AG04450 (cell line): ENCODE data around the gene MEI1. TPM values are rescaled to one million over a fixed set of nuclear protein-coding genes. Genes with fewer than 3 reads are reported as not detected.

ENCODE experiments used
- CTCF ChIA-PET: fragments of 300-600, 350-600 bp; formaldehyde crosslinking; extraction: SDS; loops from one replicate; lab custom pipeline; 2022; ENCODE audit warnings: antibody characterized with exemption, inconsistent platforms; lab: Charles Lee
- POLR2A ChIA-PET: fragments of 350-600 bp; formaldehyde crosslinking; extraction: SDS; loops from one replicate; lab custom pipeline; 2021; ENCODE audit warnings: antibody characterized with exemption, inconsistent platforms; lab: Yijun Ruan, JAX
- DNase-seq: peaks from one replicate; pipeline ENCODE4 v3.0.0-alpha.2; 2011; ENCODE audit warnings: low read depth, low spot score
- H3K27ac ChIP-seq: one replicate; pipeline ENCODE4 v1.5.1; 2012; ENCODE audit warnings: low read depth, low read length, control low read depth
- H3K27me3 ChIP-seq: one replicate; pipeline ENCODE4 v1.6.0; 2012; ENCODE audit warnings: low read length; ENCODE audit not compliant: control insufficient read depth, insufficient read depth
- H3K4me3 ChIP-seq: 2 replicates; pipeline ENCODE4 v1.5.1; 2011; ENCODE audit warnings: mild to moderate bottlenecking, low read depth, low read length, control low read depth
- H3K9me3 ChIP-seq: 2 replicates; pipeline ENCODE4 v1.5.1; 2012; ENCODE audit warnings: low read length; ENCODE audit not compliant: control insufficient read depth, insufficient read depth
- polyA plus RNA-seq: library from polyadenylated mRNA; depleted of rRNA; stranded (reverse); fragments of >200 nt; gene quantifications from 2 replicates; pipeline ENCODE4 v1.2.3, GENCODE V29; 2011
- TF ChIP-seq, protein P1 (sequence below): IDR thresholded peaks from 2 replicates; pipeline ENCODE4 v1.5.1; 2011; ENCODE audit warnings: low read depth, low read length, control low read depth, inconsistent platforms

MEI1 gene
- polyA plus RNA-seq, 1 experiment, result 0.22 TPM

DNA sequence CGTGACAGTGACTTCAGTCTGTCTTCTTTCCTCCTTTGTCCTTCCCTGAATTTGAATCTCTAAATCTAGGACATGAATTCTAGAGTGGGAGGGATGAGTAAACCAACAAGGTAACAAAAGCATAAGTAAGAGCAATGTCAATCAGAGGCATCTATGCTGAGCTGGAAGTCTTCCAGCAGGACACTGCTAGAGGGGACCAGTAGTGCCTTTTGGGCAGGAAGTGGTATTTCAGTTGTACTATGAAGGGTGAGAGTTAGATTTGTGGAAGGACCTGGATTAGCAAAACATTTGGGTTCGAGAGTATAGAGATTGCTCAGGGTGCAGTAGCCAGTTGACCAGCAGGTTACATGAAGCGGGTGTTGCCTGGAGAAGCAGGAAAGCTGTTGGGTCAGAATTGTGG is 40.3 kb downstream of the MEI1 start:
- no peak for DNase-seq
- H3K27me3 ChIP-seq, result peaks cover 9% of the 10 kb centered on the region
- no peaks in the 10 kb centered on the region for H3K9me3 ChIP-seq
- no peak overlapping the region for H3K4me3 ChIP-seq
- ChIA-PET POLR2A (no interaction called here), CTCF (interaction anchor here (1.0 kb wide), 1 partner anchor 43 kb away, joined by 3 read pairs; no protein-coding TSS in a partner anchor)
- H3K27ac ChIP-seq, result no peak overlapping the region
- TF ChIP-seq, protein P1, sequence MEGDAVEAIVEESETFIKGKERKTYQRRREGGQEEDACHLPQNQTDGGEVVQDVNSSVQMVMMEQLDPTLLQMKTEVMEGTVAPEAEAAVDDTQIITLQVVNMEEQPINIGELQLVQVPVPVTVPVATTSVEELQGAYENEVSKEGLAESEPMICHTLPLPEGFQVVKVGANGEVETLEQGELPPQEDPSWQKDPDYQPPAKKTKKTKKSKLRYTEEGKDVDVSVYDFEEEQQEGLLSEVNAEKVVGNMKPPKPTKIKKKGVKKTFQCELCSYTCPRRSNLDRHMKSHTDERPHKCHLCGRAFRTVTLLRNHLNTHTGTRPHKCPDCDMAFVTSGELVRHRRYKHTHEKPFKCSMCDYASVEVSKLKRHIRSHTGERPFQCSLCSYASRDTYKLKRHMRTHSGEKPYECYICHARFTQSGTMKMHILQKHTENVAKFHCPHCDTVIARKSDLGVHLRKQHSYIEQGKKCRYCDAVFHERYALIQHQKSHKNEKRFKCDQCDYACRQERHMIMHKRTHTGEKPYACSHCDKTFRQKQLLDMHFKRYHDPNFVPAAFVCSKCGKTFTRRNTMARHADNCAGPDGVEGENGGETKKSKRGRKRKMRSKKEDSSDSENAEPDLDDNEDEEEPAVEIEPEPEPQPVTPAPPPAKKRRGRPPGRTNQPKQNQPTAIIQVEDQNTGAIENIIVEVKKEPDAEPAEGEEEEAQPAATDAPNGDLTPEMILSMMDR, result no peak

DNA sequence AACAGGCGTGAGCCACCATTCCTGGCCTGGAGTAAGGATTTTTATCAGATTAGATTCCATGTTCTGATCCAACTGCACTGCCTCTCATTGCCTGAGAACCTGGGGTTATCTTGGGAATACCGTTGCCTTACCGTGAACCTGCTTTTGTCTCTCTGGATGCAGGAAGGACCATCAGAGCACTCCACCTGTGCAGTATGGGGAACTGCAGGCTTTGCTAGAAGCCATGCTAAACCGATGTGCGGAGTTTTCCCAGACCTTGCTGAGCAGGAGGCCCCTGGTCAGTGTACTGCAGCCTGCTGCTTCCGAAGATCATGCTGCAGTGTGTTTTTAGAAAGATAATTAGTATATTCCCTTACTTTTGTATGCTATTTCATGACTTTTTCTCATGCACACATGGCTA is 43.6 kb downstream of the MEI1 start:
- no peak overlapping the region for H3K27ac ChIP-seq
- CTCF ChIA-PET, result interaction anchor here (1.3 to 6.7 kb wide), 2 partner anchors 45 to 199 kb away, joined by 6 to 119 read pairs; no protein-coding TSS in a partner anchor
- H3K27me3 ChIP-seq, result peaks cover 17% of the 10 kb centered on the region
- no peak for DNase-seq
- H3K9me3 ChIP-seq, result no peaks in the 10 kb centered on the region
- H3K4me3 ChIP-seq, result no peak overlapping the region
- TF ChIP-seq, protein P1, result no peak
- POLR2A ChIA-PET, result no interaction called here

DNA sequence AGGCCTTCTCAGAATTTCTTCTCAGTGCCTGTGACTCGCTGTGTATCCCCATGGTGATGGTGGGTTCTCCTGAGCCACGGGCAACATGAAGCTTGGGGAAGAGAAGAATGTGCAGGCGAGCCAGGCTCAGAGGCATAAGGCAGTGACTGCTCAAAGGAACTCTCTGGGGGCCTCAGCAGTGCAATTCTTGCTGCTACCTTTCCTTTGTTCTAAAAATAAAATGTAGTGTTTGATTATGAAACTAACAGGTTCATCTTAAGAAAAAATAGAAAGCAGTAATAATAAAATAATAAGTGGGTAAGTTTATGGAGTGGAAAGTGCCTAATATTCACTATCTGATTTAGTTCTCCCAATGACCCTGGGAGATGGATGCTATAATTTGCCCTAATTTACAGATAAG is 46.7 kb downstream of the MEI1 start:
- CTCF ChIA-PET, result interaction anchor here (0.5 to 6.7 kb wide), 33 partner anchors 9 to 204 kb away, joined by 3 to 119 read pairs (median 7); partner anchors contain the start of genes CCDC134, CENPM, MEI1 and TNFRSF13C
- no peak for DNase-seq
- TF ChIP-seq, protein P1, result no peak
- POLR2A ChIA-PET, result no interaction called here
- Histone ChIP-seq H3K4me3 (no peak overlapping the region), H3K27me3 (peaks cover 27% of the 10 kb centered on the region), H3K27ac (no peak overlapping the region), H3K9me3 (no peaks in the 10 kb centered on the region)

DNA sequence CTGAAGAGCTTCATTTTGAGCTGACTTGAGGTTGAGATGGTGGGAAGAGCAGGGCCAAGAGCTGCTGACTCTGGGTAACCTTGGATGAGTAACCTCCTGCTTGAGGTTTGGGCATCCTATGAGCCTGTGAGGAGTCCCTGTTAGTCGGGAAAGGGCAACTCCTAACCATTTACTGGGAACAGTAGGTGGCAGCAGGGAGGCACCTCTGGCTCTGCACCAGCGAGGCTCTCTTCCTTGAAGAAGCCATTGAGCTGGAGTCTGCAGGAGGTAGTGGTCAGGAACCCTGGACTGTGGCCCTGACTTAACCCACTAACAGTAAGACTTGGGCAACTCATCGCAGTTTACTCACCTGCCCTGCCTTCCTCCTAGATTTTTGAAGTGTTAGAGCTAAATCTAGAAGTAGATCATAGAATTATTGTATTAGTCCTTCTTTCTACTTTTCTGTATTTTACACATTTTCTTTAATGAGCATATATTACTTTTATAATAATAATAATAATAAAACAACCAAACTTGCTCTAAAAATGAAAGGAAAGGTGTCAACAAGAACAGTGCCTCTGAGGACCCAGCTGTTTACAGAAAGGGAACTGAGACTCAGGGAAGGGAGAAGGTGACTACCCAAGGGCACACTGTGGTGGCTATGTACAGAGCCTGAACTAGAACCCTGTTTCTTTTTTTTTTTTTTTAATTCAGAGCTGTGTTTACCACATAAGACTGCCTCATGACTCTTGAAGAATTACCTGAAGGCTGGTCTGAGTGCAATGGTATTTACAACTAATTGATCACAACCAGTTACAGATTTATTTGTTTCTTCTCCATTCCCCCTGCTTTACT is 47.5 kb downstream of the MEI1 start:
- CTCF ChIA-PET, result interaction anchor here (0.6 to 6.7 kb wide), 53 partner anchors 9 to 447 kb away, joined by 3 to 119 read pairs (median 4); partner anchors contain the start of genes CCDC134, CENPM, MEI1 and SMIM45
- peaks cover 27% of the 10 kb centered on the region for H3K27me3 ChIP-seq
- TF ChIP-seq, protein P1, result peak; percentile 88
- POLR2A ChIA-PET, result no interaction called here
- no peaks in the 10 kb centered on the region for H3K9me3 ChIP-seq
- H3K27ac ChIP-seq, result no peak overlapping the region
- peak; percentile 44 for DNase-seq
- H3K4me3 ChIP-seq, result no peak overlapping the region
